Right cardiac atrium (tissue), 5 donors: Measurements from ENCODE around the gene BTBD6. TPM values are rescaled to one million over a fixed set of nuclear protein-coding genes. Genes with fewer than 3 reads are reported as not detected.
A peak's percentile ranks its signal among the peaks of the same experiment; 100 is the strongest.
"Not testable (repeated sequence)": the region's sequence is repeated elsewhere in the genome, so short reads cannot be mapped to it uniquely, and the experiment has no call there.

Experiments
- ATAC-seq, 2 donors: fragments of 200-7000 bp; cut with Tn5 transposase; one replicate each; pipeline versions ENCODE4 v1.8.0 to v1.9.1; 2020; ENCODE audit warnings: moderate library complexity in 2 of 2, mild to moderate bottlenecking in 1 of 2
- DNase-seq, 3 donors: peaks; one replicate each; pipeline ENCODE4 v3.0.0-alpha.2; 2020
- H3K27ac ChIP-seq: one replicate; pipeline ENCODE4 v1.5.1; 2013; ENCODE audit warnings: mild to moderate bottlenecking, low read length, control low read depth, moderate library complexity
- H3K27me3 ChIP-seq: one replicate; pipeline ENCODE4 v1.6.1; 2013; ENCODE audit not compliant: control insufficient read depth, insufficient read depth
- H3K4me1 ChIP-seq: one replicate; pipeline ENCODE4 v1.6.1; 2013; ENCODE audit warnings: low read length; ENCODE audit not compliant: control insufficient read depth, insufficient read depth
- H3K4me3 ChIP-seq: one replicate; pipeline ENCODE4 v1.5.1; 2013; ENCODE audit warnings: low read length, control low read depth
- H3K9me3 ChIP-seq: one replicate; pipeline ENCODE4 v1.6.1; 2013; ENCODE audit warnings: low read length; ENCODE audit not compliant: control insufficient read depth
- WGBS: extraction: QIAGEN DNeasy Blood & Tissue Kit; methylation state at CpG from one replicate; pipeline ENCODE4 v1.1.7; 2013; 5-methylcytosine and 5-hydroxymethylcytosine counted together
- intact Hi-C, 4 donors: fragments of 100-400 bp; cut with DNase I; formaldehyde crosslinking; loops; one replicate each; pipeline versions ENCODE4 v1.11.0 to v1.14.0; 2022 to 2023
- polyA plus RNA-seq: library from polyadenylated mRNA; stranded (reverse); fragments of 200-250 nt; gene quantifications from one replicate; pipeline ENCODE4 v1.2.3, GENCODE V29; 2013
- total RNA-seq, 4 donors: library from RNA; stranded (reverse); fragmentation: NEBNext Ultra II Directional; extraction: Animal tissue kit (Norgen Biotek cat#: 25700); gene quantifications; one replicate each; pipeline ENCODE4 v1.2.1, GENCODE V29; 2021
- donor health status: healthy with polysubstance abuse.
- donor health status: DM: no; HTN: yes; CAD: no.
- donor health status: DM: no; HTN: no; CAD: no.
- donor health status: DM: no; HTN: yes; CAD: no; lungs with severe emphysema.
- donor health status: DM: yes; HTN: yes; CAD: no.

The BTBD6 gene
- total and polyA plus RNA-seq, 5 donors: 28.1 to 42.2 (median 39.2) TPM

- peaks cover 7% of the 10 kb centered on the region for H3K4me1 ChIP-seq
- no peak overlapping the region for H3K4me3 ChIP-seq
- peak overlapping the region; percentile 34 for H3K27ac ChIP-seq
- WGBS: 39% methylated on average over 15 of the region's 15 CpGs
- no peaks in the 10 kb centered on the region for H3K9me3 ChIP-seq
- intact Hi-C loops: loop anchor here in 1 of 4 donors (5.0 kb wide), 1 partner anchor 207 kb away; no protein-coding TSS in a partner anchor
- ATAC-seq (peak; percentile 95 to 96), DNase-seq (peak; percentile 68 to 89 (median 86))
- H3K27me3 ChIP-seq: no peaks in the 10 kb centered on the region
Observed at GRCh38 chr14:105294142-105294597, 45.8 kb downstream of the BTBD6 start.

DNA sequence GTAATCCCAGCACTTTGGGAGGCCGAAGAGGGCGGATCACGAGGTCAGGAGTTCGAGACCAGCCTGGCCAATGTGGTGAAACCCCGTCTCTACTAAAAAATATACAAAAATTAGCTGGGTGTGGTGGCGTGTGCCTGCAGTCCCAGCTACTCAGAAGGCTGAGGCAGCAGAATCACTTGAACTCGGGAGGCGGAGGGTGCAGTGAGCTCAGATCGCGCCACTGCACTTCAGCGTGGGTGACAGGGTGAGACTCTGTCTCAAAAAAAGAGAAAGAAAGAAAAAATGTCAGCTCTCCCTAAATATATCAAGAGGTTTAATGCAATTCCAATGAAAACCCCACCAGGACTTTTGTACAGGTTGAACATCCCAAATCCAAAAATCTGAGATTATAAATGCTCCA, 49.0 kb downstream of the BTBD6 start:
- H3K27ac ChIP-seq, H3K4me3 ChIP-seq, intact Hi-C loops, H3K27me3 ChIP-seq, ATAC-seq, H3K9me3 ChIP-seq: not testable (repeated sequence)
- WGBS: 97% methylated on average over 11 of the region's 11 CpGs
- peak in 1 of 3 donors; percentile 1 for DNase-seq
- H3K4me1 ChIP-seq: peaks cover 14% of the 10 kb centered on the region

DNA sequence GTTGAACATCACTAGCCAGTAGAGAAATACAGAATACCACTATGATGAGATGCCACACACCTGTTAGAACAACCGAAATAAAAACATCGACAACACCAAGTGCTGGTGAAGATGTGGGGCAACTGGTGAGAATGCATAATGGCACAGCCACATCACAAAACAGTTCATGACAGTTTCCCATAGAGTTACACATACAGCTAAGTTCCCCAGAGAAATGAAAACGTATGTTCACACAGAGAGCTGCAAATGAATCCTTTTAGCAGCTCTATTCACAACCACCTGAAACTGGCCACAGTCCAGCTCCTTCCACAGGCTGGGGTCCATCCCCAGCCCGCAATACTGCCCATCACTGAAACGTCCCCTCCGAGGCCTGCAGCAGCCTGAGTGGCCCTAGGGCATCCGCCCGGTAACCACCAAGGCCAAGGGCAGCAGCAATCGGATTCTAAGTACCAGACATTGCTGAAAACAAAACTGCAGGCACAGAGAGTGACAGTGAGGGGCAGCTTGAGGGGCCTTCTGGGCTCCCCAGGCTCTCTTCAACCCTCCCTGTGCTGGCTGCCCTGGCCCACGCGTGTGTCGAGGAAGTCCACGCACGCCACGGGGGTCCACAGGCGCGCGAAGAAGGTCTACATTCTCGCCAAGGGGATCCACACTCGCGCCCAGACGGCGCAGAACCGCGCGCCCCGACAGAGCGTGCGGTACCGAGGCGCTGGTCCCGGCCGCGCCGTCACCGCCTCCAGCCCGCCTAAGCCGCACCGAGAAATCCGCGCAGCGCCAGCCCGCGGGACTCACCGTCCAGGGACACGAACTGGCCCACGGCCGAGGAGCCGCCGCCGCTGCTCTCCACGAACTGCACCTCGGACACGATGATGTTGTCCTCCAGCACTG, 51.6 kb downstream of the BTBD6 start:
- Histone ChIP-seq H3K4me3 (peak overlapping the region; percentile 73), H3K27me3 (no peaks in the 10 kb centered on the region), H3K9me3 (no peaks in the 10 kb centered on the region), H3K27ac (peak overlapping the region; percentile 92), H3K4me1 (peaks cover 6% of the 10 kb centered on the region)
- 6% methylated on average over 54 of the region's 54 CpGs for WGBS
- DNase-seq: peak; percentile 53 to 85 (median 58)
- intact Hi-C loops: no loop called here
- peak; percentile 0 to 2 for ATAC-seq

Other genes starting within 250 kb of the BTBD6 start
- 1 to 10 TPM; 2.9 to 3.9 (median 3.3) TPM for gene CDCA4, start 227.4 kb upstream of the BTBD6 start, total RNA-seq
- 2.5 TPM for gene CDCA4, start 227.4 kb upstream of the BTBD6 start, polyA plus RNA-seq
- gene GPR132, start 183.1 kb upstream of the BTBD6 start, total RNA-seq: under 1 TPM; 0.62 to 0.80 (median 0.73) TPM
- gene GPR132, start 183.1 kb upstream of the BTBD6 start, polyA plus RNA-seq: 0.32 TPM
- 10 to 100 TPM; 16.5 to 21.3 (median 17.4) TPM for gene JAG2, start 79.8 kb upstream of the BTBD6 start, total RNA-seq
- gene JAG2, start 79.8 kb upstream of the BTBD6 start, polyA plus RNA-seq: 17.8 TPM
- gene NUDT14, start 67.2 kb upstream of the BTBD6 start, total RNA-seq: 10 to 100 TPM; 23.9 to 35.5 (median 32.0) TPM
- gene NUDT14, start 67.2 kb upstream of the BTBD6 start, polyA plus RNA-seq: 31.4 TPM
- gene BRF1, start 52.5 kb downstream of the BTBD6 start, total RNA-seq: 10 to 100 TPM; 18.1 to 21.1 (median 18.4) TPM
- 17.9 TPM for gene BRF1, start 52.5 kb downstream of the BTBD6 start, polyA plus RNA-seq
- gene PACS2, start 66.2 kb downstream of the BTBD6 start, total RNA-seq: 10 to 100 TPM; 50.6 to 67.0 (median 64.4) TPM
- 63.0 TPM for gene PACS2, start 66.2 kb downstream of the BTBD6 start, polyA plus RNA-seq
- gene TEX22, start 150.0 kb downstream of the BTBD6 start, total RNA-seq: 1 to 10 TPM in 2 of 4 donors, under 1 TPM in 2; 0.46 to 1.9 (median 1.00) TPM
- gene TEX22, start 150.0 kb downstream of the BTBD6 start, polyA plus RNA-seq: 0.05 TPM
- gene MTA1, start 171.3 kb downstream of the BTBD6 start, total RNA-seq: 100 to 1,000 TPM; 121 to 179 (median 157) TPM
- 131 TPM for gene MTA1, start 171.3 kb downstream of the BTBD6 start, polyA plus RNA-seq
- 1,000 to 10,000 TPM; 1,091 to 1,370 (median 1,238) TPM for gene CRIP2, start 226.3 kb downstream of the BTBD6 start, total RNA-seq
- gene CRIP2, start 226.3 kb downstream of the BTBD6 start, polyA plus RNA-seq: 1,790 TPM
- gene CRIP1, start 238.4 kb downstream of the BTBD6 start, total RNA-seq: 100 to 1,000 TPM; 161 to 218 (median 192) TPM
- 243 TPM for gene CRIP1, start 238.4 kb downstream of the BTBD6 start, polyA plus RNA-seq
- 1 to 10 TPM; 5.2 to 6.9 (median 5.8) TPM for gene TEDC1, start 242.7 kb downstream of the BTBD6 start, total RNA-seq
- 6.5 TPM for gene TEDC1, start 242.7 kb downstream of the BTBD6 start, polyA plus RNA-seq